Measurements from ENCODE around the gene KLHL21.

GRCh38 chr1:6622396-6623152 lies 19.9 kb upstream of the KLHL21 start:
- TF ChIP-seq EZH2 (IDR thresholded peaks at IDR 0.05; ENCODE audit: borderline replicate concordance, low read depth, low read length) = no peak
- TF ChIP-seq ZKSCAN1 (IDR thresholded peaks at IDR 0.05; ENCODE audit: low read depth, low read length) = no peak
- no peak for TF ChIP-seq AFF1 (IDR thresholded peaks at IDR 0.05; ENCODE audit: low read depth in 1 of 2, partially characterized antibody in 2 of 2)
